ENCODE measurements around the gene TAP1. TPM values are rescaled to one million over a fixed set of nuclear protein-coding genes. Genes with fewer than 3 reads are reported as not detected.

Gene TAP1
- polyA plus RNA-seq, 3 donors = 11.2 to 12.5 (median 11.6) TPM

DNA sequence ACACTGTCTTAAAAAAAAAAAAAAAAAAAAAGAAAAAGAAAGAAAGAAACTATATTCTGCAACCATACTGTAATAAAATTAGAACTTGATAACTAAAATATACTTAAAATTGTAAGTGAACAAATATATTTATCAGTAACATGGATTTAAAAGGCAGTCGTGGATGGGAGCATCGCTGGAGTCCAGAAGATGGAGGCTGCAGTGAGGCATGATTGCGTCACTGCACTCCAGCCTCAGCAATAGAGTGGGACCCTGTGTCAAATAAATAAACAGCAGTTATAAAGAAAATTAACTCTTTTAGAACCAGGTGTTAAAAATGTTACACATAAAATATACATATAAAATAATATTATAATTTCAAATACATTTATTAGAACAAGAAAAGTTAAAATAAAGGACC is 9.2 kb upstream of the TAP1 start:
- no peak for DNase-seq (ENCODE audit: low read depth in 3 of 3, low spot score in 2 of 3)

GRCh38 chr6:32860674-32861073 is 7.2 kb upstream of the TAP1 start:
- no peak for DNase-seq (ENCODE audit: low read depth in 3 of 3, low spot score in 2 of 3)

DNA sequence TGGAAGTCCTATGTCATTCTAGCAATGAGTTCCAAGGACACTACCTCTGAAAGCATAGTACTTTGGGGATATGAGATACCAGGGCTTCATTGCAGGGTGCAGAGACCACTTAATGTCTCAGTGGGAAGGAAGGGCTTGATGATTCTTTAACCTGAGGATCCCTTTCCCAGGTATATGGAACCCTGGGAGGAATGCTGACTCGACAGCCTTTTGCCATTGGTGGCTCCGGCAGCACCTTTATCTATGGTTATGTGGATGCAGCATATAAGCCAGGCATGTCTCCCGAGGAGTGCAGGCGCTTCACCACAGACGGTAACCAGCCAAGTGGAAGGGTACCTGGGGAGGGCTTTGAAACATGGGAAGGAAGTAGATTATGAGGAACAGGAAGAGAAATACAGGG is 4.7 kb upstream of the TAP1 start:
- DNase-seq (ENCODE audit: low read depth in 3 of 3, low spot score in 2 of 3) = no peak

DNA sequence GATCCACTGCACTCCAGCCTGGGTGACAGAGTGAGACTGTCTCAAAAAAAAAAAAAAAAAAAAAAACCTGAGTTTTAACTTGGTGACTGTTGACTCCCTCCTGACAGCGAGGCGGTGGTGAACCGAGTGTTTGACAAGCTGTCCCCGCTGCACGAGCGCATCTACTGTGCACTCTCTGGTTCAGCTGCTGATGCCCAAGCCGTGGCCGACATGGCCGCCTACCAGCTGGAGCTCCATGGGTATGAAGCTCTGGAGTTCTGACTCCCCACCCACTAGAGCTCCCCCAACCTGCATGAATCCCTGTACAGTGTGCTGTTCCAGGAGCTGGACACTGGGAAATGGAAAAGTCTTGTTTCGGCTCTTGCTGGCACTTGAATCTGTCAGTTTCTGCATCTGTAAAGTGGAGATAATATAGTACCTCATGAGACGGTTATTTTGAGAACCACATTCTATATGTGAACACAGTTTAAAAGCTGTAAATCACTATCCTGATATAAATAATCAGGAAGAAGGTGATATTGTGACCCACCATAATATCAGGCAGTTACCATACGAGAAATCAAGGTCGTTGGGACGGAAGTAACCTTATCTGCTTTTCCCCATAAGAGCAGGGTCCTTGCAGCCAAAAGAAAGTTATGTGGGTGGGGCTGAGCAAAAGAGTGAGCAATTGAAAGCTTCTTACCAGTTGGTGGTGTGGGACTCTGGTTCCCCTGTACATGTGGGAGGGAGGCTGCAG is 3.8 kb upstream of the TAP1 start:
- no peak for DNase-seq (ENCODE audit: low read depth in 3 of 3, low spot score in 2 of 3)

DNA sequence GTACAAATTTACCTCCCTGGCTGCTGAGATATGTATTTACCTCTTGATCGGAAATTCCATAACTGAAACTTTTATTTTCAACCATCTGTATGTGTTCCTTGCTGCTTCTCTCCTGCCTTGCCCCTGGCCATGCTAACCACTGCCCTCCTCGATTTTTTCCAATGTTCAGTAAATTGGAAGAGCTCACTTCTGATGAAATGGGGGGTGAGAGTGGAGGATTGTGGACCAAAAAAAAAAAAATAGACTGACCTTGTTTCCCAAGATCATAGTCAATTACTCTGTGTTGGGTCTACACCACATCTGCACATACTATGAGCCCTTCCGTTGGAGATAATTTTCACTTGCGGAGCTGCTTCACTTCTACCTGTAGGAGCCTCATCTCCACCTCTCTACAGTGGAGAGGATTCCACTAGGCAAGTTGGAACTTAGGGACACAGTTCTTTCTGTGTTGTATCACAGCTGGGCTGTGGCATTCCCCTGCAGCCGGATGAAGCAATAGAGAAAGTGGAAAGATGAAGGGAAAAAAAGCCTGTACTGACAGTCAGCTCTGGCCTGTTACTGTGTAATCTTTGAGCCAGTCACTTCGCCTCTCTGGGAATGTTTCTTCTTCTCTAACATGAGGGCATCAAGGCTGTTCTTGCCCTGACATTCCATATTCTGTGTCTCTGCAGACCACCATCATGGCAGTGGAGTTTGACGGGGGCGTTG is 2.1 kb upstream of the TAP1 start:
- no peak for DNase-seq (ENCODE audit: low read depth in 3 of 3, low spot score in 2 of 3)

- no peak for DNase-seq (ENCODE audit: low read depth in 3 of 3, low spot score in 2 of 3)
These were observed 1.1 kb upstream of the TAP1 start for GRCh38 chr6:32854376-32855178.

- DNase-seq (ENCODE audit: low read depth in 3 of 3, low spot score in 2 of 3) = no peak
These were observed 512 bp downstream of the TAP1 start for GRCh38 chr6:32852844-32853540.

- no peak for DNase-seq (ENCODE audit: low read depth in 3 of 3, low spot score in 2 of 3)
These were observed 1.3 kb downstream of the TAP1 start for GRCh38 chr6:32852018-32852843.

DNA sequence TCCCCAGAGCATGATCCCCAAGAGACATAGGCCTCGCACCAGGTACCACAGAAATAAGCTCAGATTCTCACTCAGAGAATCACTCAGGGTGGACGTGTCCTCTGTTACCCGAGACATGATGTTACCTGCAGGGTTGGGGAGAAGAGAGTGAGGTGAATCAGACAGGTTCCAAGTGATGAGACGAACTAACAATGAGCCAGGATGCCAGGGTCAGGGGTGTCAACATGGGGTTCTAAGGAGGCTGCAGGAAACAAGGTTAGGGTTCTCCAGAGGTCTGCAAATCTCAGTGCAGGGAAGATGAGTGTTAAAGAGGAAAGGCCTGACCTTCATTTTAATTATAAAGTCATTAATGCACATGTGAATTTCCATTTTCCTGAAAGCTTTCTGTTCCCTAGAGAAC is 2.5 kb downstream of the TAP1 start:
- no peak for DNase-seq (ENCODE audit: low read depth in 3 of 3, low spot score in 2 of 3)

GRCh38 chr6:32849126-32849525 is 4.4 kb downstream of the TAP1 start:
- no peak for DNase-seq (ENCODE audit: low read depth in 3 of 3, low spot score in 2 of 3)

DNA sequence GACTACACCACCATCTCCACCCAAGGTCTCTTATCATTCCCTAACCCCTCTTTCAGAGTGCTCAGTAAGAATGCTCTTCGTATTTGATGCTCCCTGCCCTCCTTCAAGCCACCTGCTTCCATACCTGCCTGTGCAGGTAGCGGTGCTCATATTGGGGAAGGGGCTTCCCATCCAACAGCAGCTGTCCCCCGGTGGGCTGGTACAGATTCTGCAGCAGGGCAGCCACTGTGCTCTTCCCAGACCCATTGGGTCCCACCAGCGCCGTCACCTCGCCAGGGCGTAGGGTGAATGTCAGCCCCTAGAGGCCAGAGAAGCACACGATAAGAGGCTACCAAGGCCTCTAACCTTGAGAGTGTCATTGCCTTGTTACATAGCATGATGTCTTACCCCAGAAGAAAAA is 5.7 kb downstream of the TAP1 start:
- DNase-seq (ENCODE audit: low read depth in 3 of 3, low spot score in 2 of 3) = no peak

DNA sequence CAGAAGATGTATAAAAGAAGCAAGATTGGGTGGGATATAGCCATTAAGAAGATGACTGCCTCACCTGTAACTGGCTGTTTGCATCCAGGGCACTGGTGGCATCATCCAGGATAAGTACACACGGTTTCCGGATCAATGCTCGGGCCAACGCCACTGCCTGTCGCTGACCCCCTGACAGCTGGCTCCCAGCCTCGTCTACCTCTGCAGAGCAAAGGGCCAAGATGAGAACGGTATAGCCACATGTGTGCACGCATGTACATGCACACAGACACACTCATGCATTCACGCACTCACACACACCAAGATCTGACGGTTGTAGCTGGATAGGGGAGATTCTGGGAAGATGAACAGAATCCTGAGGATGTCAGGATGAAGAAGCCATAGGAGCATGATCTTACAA is 6.5 kb downstream of the TAP1 start:
- DNase-seq (ENCODE audit: low read depth in 3 of 3, low spot score in 2 of 3) = no peak

GRCh38 chr6:32845384-32845884 is 8.1 kb downstream of the TAP1 start:
- DNase-seq (ENCODE audit: low read depth in 3 of 3, low spot score in 2 of 3) = no peak

- no peak for DNase-seq (ENCODE audit: low read depth in 3 of 3, low spot score in 2 of 3)
These were observed 8.6 kb downstream of the TAP1 start for GRCh38 chr6:32844839-32845383.

DNA sequence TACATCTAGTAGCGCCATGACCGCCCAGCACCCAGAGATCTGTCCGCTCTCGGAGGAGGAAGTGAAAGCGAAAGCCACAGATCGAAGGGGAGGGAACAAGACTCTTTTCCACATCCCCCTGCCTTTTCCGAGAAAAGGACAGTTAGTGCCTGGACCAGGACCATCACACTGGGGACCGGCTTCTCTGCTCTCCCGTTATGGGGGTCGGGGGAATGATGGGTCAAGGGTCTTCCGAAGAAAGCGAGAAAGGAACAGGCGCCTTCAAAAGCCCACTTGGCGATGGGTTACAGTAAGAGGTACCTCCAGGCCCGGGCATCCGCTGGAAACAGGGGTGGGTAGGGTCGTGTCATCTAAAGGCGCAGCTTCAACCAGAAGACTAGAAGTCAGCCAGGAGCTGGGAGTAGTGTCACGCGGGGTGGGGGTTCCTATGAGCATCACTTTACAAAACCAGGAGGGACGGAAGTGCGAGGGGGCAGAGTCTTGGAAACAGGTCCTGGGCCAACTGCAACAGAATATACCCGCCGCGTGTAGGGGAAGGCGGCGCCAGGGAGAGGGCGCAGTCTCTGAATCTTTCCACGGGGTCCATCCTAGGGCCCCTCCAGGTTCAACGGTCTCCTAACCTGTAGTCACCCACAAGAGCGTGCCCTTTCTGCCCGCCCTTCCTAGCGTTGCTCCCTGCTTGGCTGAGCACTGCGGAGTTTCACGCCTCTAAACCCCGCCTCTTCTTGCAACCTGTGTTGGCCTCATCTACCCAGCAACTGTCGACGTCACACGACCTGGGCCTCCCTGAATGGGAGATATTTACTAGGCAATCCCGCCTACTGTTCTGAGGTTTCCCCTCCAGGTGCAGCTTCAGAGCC is 9.3 kb downstream of the TAP1 start, which contains the start of gene PSMB8:
TSS of gene PSMB8 (minus strand) at position 69 of the 860 bp plus-strand sequence. CDS start at position 18, 51 bp downstream.
- DNase-seq (ENCODE audit: low read depth in 3 of 3, low spot score in 2 of 3) = peak; percentile 88 to 91 (median 89)

GRCh38 chr6:32843331-32843978 is 10.0 kb downstream of the TAP1 start:
- no peak for DNase-seq (ENCODE audit: low read depth in 3 of 3, low spot score in 2 of 3)

GRCh38 chr6:32842690-32843089 is 10.8 kb downstream of the TAP1 start:
- DNase-seq (ENCODE audit: low read depth in 3 of 3, low spot score in 2 of 3) = no peak

Data from right renal cortex interstitium (tissue), 3 donors.